Measurements from ENCODE around the gene PCED1B. TPM values are rescaled to one million over a fixed set of nuclear protein-coding genes. Genes with fewer than 3 reads are reported as not detected.

PCED1B gene
- polyA plus RNA-seq, 4 donors, result 1.5 to 5.6 (median 4.1) TPM

- no peak for DNase-seq (ENCODE audit: low read depth in 4 of 4, low spot score in 3 of 4)
Observed at GRCh38 chr12:47087088-47087688, 7.8 kb downstream of the PCED1B start.

GRCh38 chr12:47088021-47088944 lies 8.9 kb downstream of the PCED1B start:
- DNase-seq (ENCODE audit: low read depth in 4 of 4, low spot score in 3 of 4), result no peak

- no peak for DNase-seq (ENCODE audit: low read depth in 4 of 4, low spot score in 3 of 4)
Observed at GRCh38 chr12:47091009-47091408, 11.6 kb downstream of the PCED1B start.

- no peak for DNase-seq (ENCODE audit: low read depth in 4 of 4, low spot score in 3 of 4)
Observed at GRCh38 chr12:47094804-47095203, 15.4 kb downstream of the PCED1B start.

- no peak for DNase-seq (ENCODE audit: low read depth in 4 of 4, low spot score in 3 of 4)
Observed at GRCh38 chr12:47095446-47096236, 16.2 kb downstream of the PCED1B start.

- no peak for DNase-seq (ENCODE audit: low read depth in 4 of 4, low spot score in 3 of 4)
Observed at GRCh38 chr12:47097276-47097896, 18.0 kb downstream of the PCED1B start.

- no peak for DNase-seq (ENCODE audit: low read depth in 4 of 4, low spot score in 3 of 4)
Observed at GRCh38 chr12:47098099-47098498, 18.7 kb downstream of the PCED1B start.

- DNase-seq (ENCODE audit: low read depth in 4 of 4, low spot score in 3 of 4), result no peak
Observed at GRCh38 chr12:47099610-47100009, 20.2 kb downstream of the PCED1B start.

GRCh38 chr12:47100160-47100559 lies 20.7 kb downstream of the PCED1B start:
- DNase-seq (ENCODE audit: low read depth in 4 of 4, low spot score in 3 of 4), result no peak

- DNase-seq (ENCODE audit: low read depth in 4 of 4, low spot score in 3 of 4), result no peak
Observed at GRCh38 chr12:47102406-47102805, 23.0 kb downstream of the PCED1B start.

- DNase-seq (ENCODE audit: low read depth in 4 of 4, low spot score in 3 of 4), result no peak
Observed at GRCh38 chr12:47102845-47103651, 23.6 kb downstream of the PCED1B start.

GRCh38 chr12:47105914-47106674 lies 26.7 kb downstream of the PCED1B start:
- DNase-seq (ENCODE audit: low read depth in 4 of 4, low spot score in 3 of 4), result no peak

- no peak for DNase-seq (ENCODE audit: low read depth in 4 of 4, low spot score in 3 of 4)
Observed at GRCh38 chr12:47107446-47107845, 28.0 kb downstream of the PCED1B start.

- DNase-seq (ENCODE audit: low read depth in 4 of 4, low spot score in 3 of 4), result no peak
Observed at GRCh38 chr12:47107926-47108325, 28.5 kb downstream of the PCED1B start.

GRCh38 chr12:47110011-47110541 lies 30.7 kb downstream of the PCED1B start:
- no peak for DNase-seq (ENCODE audit: low read depth in 4 of 4, low spot score in 3 of 4)

GRCh38 chr12:47110718-47111391 lies 31.4 kb downstream of the PCED1B start:
- DNase-seq (ENCODE audit: low read depth in 4 of 4, low spot score in 3 of 4), result no peak

GRCh38 chr12:47111392-47111778 lies 32.0 kb downstream of the PCED1B start:
- DNase-seq (ENCODE audit: low read depth in 4 of 4, low spot score in 3 of 4), result no peak

GRCh38 chr12:47111854-47112253 lies 32.4 kb downstream of the PCED1B start:
- DNase-seq (ENCODE audit: low read depth in 4 of 4, low spot score in 3 of 4), result no peak
